GM19468 (cell line): ENCODE data around the gene LYG2.
"Not testable (repeated sequence)": the region's sequence is repeated elsewhere in the genome, so short reads cannot be mapped to it uniquely, and the experiment has no call there.

Experiments used
- ATAC-seq: cut with Tn5 transposase; IDR thresholded peaks from one replicate; pipeline ENCODE4 v1.9.1; 2021; ENCODE audit warnings: mild to moderate bottlenecking, moderate library complexity, moderate number of reproducible peaks; ENCODE audit not compliant: unreplicated experiment; ENCODE audit errors: extremely low read depth

LYG2 gene

GRCh38 chr2:99205491-99205890, 50.0 kb downstream of the LYG2 start:
- ATAC-seq: no peak

- ATAC-seq: no peak
These were observed 53.3 kb downstream of the LYG2 start for GRCh38 chr2:99201959-99202678.

GRCh38 chr2:99200076-99200800, 55.2 kb downstream of the LYG2 start:
- ATAC-seq: no peak

- no peak for ATAC-seq
These were observed 57.2 kb downstream of the LYG2 start for GRCh38 chr2:99198103-99198841.

- ATAC-seq: not testable (repeated sequence)
These were observed 63.1 kb downstream of the LYG2 start for GRCh38 chr2:99192364-99192763.
